Ovary (tissue), 9 donors: ENCODE data around the gene PSME4. TPM values are rescaled to one million over a fixed set of nuclear protein-coding genes. Genes with fewer than 3 reads are reported as not detected.

Experiments used
- DNase-seq, 5 donors: peaks; one replicate each; pipeline ENCODE4 v3.0.0-alpha.2; 2019 to 2020
- H3K27ac ChIP-seq, 2 donors: fragments of 200-600 bp; one replicate each; pipeline versions ENCODE4 v1.5.1 to v1.8.0; 2019 to 2022
- H3K27me3 ChIP-seq: fragments of 200-600 bp; one replicate; pipeline ENCODE4 v1.8.0; 2022
- H3K36me3 ChIP-seq: fragments of 200-600 bp; sonication (generic); one replicate; pipeline ENCODE4 v1.5.1; 2019
- H3K4me1 ChIP-seq: one replicate; pipeline ENCODE4 v1.8.1; 2013; ENCODE audit warnings: mild to moderate bottlenecking, moderate library complexity; ENCODE audit not compliant: insufficient read depth
- H3K4me3 ChIP-seq: fragments of 200-600 bp; sonication (generic); one replicate; pipeline ENCODE4 v1.5.1; 2017
- H3K9me3 ChIP-seq, 2 donors: fragments of 200-600 bp in 1 of 2; sonication (generic) in 1 of 2; one replicate each; pipeline versions ENCODE4 v1.5.1 to v1.8.1; 2013 to 2019; ENCODE audit warnings: mild to moderate bottlenecking in 1 of 2, moderate library complexity in 1 of 2
- CTCF ChIP-seq, 3 donors: fragments of 450-650 bp in 2 of 3; fragments of 200-600 bp in 1 of 3; IDR thresholded peaks; one replicate each; pipeline versions ENCODE4 v1.5.1 to v1.8.0; 2016 to 2022; ENCODE audit warnings: antibody characterized with exemption in 3 of 3, mild to moderate bottlenecking in 1 of 3
- EP300 ChIP-seq: sonication (generic); formaldehyde crosslinking; IDR thresholded peaks from one replicate; pipeline ENCODE4 v1.6.1; 2017; ENCODE audit warnings: antibody characterized with exemption
- POLR2A ChIP-seq: fragments of 450-650 bp; IDR thresholded peaks from one replicate; pipeline ENCODE4 v1.6.1; 2017; ENCODE audit warnings: antibody characterized with exemption, mild to moderate bottlenecking, moderate library complexity
- WGBS, 3 donors: extraction: QIAGEN DNeasy Blood & Tissue Kit in 1 of 3; methylation state at CpG; one replicate each; pipeline versions ENCODE4 v1.1.5 to v1.1.7; 2013 to 2017; 5-methylcytosine and 5-hydroxymethylcytosine counted together
- intact Hi-C, 4 donors: fragments of 100-400 bp; cut with DNase I; formaldehyde crosslinking; loops; one replicate each; pipeline versions ENCODE4 v1.11.0 to v1.15.1; 2022 to 2023
- polyA plus RNA-seq, 2 donors: library from polyadenylated mRNA; stranded (reverse); fragments of 200-250 nt in 1 of 2; fragments of 350-450 nt in 1 of 2; fragmentation: Illumina TruSeq in 1 of 2; extraction: RNeasy Lipid Tissue Mini Kit (QIAGEN cat#74804) in 1 of 2; gene quantifications; one replicate each; pipeline ENCODE4 v1.2.3, GENCODE V29; 2013 to 2014
- total RNA-seq, 7 donors: library from RNA; depleted of rRNA in 2 of 7; stranded (reverse); fragments of >200 nt in 2 of 7; fragmentation: NEBNext Ultra II Directional in 3 of 7; extraction: Animal tissue kit (Norgen Biotek cat#: 25700) in 3 of 7; gene quantifications; one replicate each; pipeline versions ENCODE4 v1.1.0 to v1.2.4, GENCODE V29; 2016 to 2023
- donor health status: DM: no; HTN: no; CAD: no; lungs with moderate emphysema.
- donor health status: DM: no; HTN: no; CAD: no.
- donor health status: Bipolar disorder and iron deficiency.
- donor health status: DM: yes; HTN: yes; CAD: no.
- donor health status: DM: no; HTN: no; CAD: no.
- donor health status: DM: yes; HTN: yes; CAD: no.

PSME4 gene
- total and polyA plus RNA-seq, 9 donors = 12.8 to 52.1 (median 32.3) TPM

GRCh38 chr2:53829273-53829979, 141.4 kb downstream of the PSME4 start:
- Histone ChIP-seq H3K27me3 (no peaks in the 10 kb centered on the region), H3K4me1 (peaks cover 6% of the 10 kb centered on the region), H3K4me3 (no peak overlapping the region), H3K36me3 (no peaks in the 10 kb centered on the region), H3K9me3 (no peaks in the 10 kb centered on the region), H3K27ac (no peak overlapping the region)
- intact Hi-C loops = no loop called here
- no peak for DNase-seq
- 63 to 80% (median 77%) methylated on average over 11 of the region's 11 CpGs for WGBS, 3 donors
- TF ChIP-seq CTCF (IDR thresholded peaks at IDR 0.05) (no peak), EP300 (no peak), POLR2A (no peak)

GRCh38 chr2:53828331-53828730, 142.5 kb downstream of the PSME4 start:
- no peak overlapping the region for H3K27ac ChIP-seq
- H3K4me3 ChIP-seq = no peak overlapping the region
- no peaks in the 10 kb centered on the region for H3K36me3 ChIP-seq
- 92 to 94% (median 92%) methylated on average over 4 of the region's 4 CpGs for WGBS, 3 donors
- H3K27me3 ChIP-seq = no peaks in the 10 kb centered on the region
- peaks cover 6% of the 10 kb centered on the region for H3K4me1 ChIP-seq
- DNase-seq = no peak
- no peaks in the 10 kb centered on the region for H3K9me3 ChIP-seq
- TF ChIP-seq EP300 (no peak), POLR2A (no peak), CTCF (IDR thresholded peaks at IDR 0.05) (no peak)
- intact Hi-C loops = no loop called here

- TF ChIP-seq CTCF (IDR thresholded peaks at IDR 0.05) (no peak), EP300 (no peak), POLR2A (no peak)
Observed at GRCh38 chr2:53827398-53828175, 143.2 kb downstream of the PSME4 start.

GRCh38 chr2:53826587-53827397, 144.0 kb downstream of the PSME4 start:
- no peak for DNase-seq
- intact Hi-C loops = no loop called here
- no peak overlapping the region for H3K4me3 ChIP-seq
- TF ChIP-seq EP300 = no peak
- no peak for TF ChIP-seq CTCF (IDR thresholded peaks at IDR 0.05)
- no peak for TF ChIP-seq POLR2A
- no peaks in the 10 kb centered on the region for H3K9me3 ChIP-seq
- peaks cover 6% of the 10 kb centered on the region for H3K4me1 ChIP-seq
- no peaks in the 10 kb centered on the region for H3K27me3 ChIP-seq
- WGBS, 3 donors = 12 to 36% (median 13%) methylated on average over 3 of the region's 3 CpGs
- peak overlapping the region in 1 of 2 donors; percentile 11 for H3K27ac ChIP-seq
- no peaks in the 10 kb centered on the region for H3K36me3 ChIP-seq

More at GRCh38 chr2:53827398-53828175, 143.2 kb downstream of the PSME4 start:
- 45 to 62% (median 54%) methylated on average over 3 of the region's 3 CpGs for WGBS, 3 donors
- DNase-seq = no peak
- H3K9me3 ChIP-seq = no peaks in the 10 kb centered on the region
- peak overlapping the region in 1 of 2 donors; percentile 11 for H3K27ac ChIP-seq
- H3K27me3 ChIP-seq = no peaks in the 10 kb centered on the region
- H3K36me3 ChIP-seq = no peaks in the 10 kb centered on the region
- peaks cover 6% of the 10 kb centered on the region for H3K4me1 ChIP-seq
- no peak overlapping the region for H3K4me3 ChIP-seq
- intact Hi-C loops = no loop called here
